Endothelial cell of umbilical vein (primary cell): Measurements from ENCODE around the gene FHOD1. TPM values are rescaled to one million over a fixed set of nuclear protein-coding genes. Genes with fewer than 3 reads are reported as not detected.

Experiments used
- BruUV-seq: library from RNA; stranded (reverse); fragments of 400-500 nt; replicated peaks from 2 replicates; lab custom pipeline; 2021; lab: Mats Ljungman, UMichigan
- CTCF ChIA-PET: fragments of 300-600, 350-600 bp; sonication (Branson Sonifier 250); formaldehyde crosslinking; loops from one replicate; lab custom pipeline; 2021; ENCODE audit warnings: antibody characterized with exemption, inconsistent platforms; lab: Charles Lee
- POLR2A ChIA-PET: fragments of 300-600, 350-600 bp; sonication (Branson Sonifier 250); formaldehyde crosslinking; loops from one replicate; lab custom pipeline; 2021; ENCODE audit warnings: antibody characterized with exemption, inconsistent platforms; lab: Charles Lee
- DNase-seq: peaks from one replicate; pipeline ENCODE4 v3.0.0-alpha.2; 2011; ENCODE audit warnings: low read depth, low spot score
- FAIRE-seq: peaks from 2 replicates; lab custom pipeline; 2011; peaks lifted over from hg19 to GRCh38; lab: Jason Lieb, UNC
- H2AFZ ChIP-seq: 2 replicates; pipeline ENCODE4 v1.6.0; 2012; ENCODE audit warnings: low read depth, low read length, control low read depth, inconsistent platforms
- H3K27ac ChIP-seq: 2 replicates; pipeline ENCODE4 v1.5.1; 2011; ENCODE audit warnings: low read depth, mild to moderate bottlenecking, control low read depth, low read length, moderate library complexity; ENCODE audit not compliant: insufficient read depth
- H3K27me3 ChIP-seq, 2 experiments: 2 replicates each; pipeline versions ENCODE4 v1.6.0 to v1.6.1; 2011; ENCODE audit warnings: low read length in 2 of 2, mixed read lengths in 1 of 2; ENCODE audit not compliant: control insufficient read depth in 2 of 2, insufficient read depth in 2 of 2
- H3K36me3 ChIP-seq, 2 experiments: 2 replicates in 1 of 2; 3 replicates in 1 of 2; pipeline ENCODE4 v1.5.1; 2011; ENCODE audit warnings: low read length in 2 of 2, mild to moderate bottlenecking in 1 of 2, moderate library complexity in 1 of 2; ENCODE audit not compliant: control insufficient read depth in 2 of 2, insufficient read depth in 2 of 2; ENCODE audit errors: extremely low read depth in 1 of 2
- H3K4me1 ChIP-seq: 3 replicates; pipeline ENCODE4 v1.5.1; 2011; ENCODE audit warnings: mild to moderate bottlenecking, low read length; ENCODE audit not compliant: control insufficient read depth, insufficient read depth; ENCODE audit errors: extremely low read depth
- H3K4me2 ChIP-seq: 2 replicates; pipeline ENCODE4 v1.6.1; 2011; ENCODE audit warnings: low read length, control low read depth, mixed read lengths; ENCODE audit not compliant: insufficient read depth
- H3K4me3 ChIP-seq, 3 experiments: fragments of 200-600 bp in 1 of 3; sonication (generic), shearing (Covaris generic) in 1 of 3; replicated peaks in 1 of 3; 2 replicates each; pipeline ENCODE4 v1.5.1; 2011 to 2016; ENCODE audit warnings: control low read depth in 3 of 3, low read length in 3 of 3, mild to moderate bottlenecking in 2 of 3, inconsistent platforms in 1 of 3, low read depth in 1 of 3, moderate library complexity in 1 of 3; ENCODE audit not compliant: insufficient read depth in 1 of 3
- H3K79me2 ChIP-seq: 2 replicates; pipeline ENCODE4 v1.6.0; 2012; ENCODE audit warnings: low read length, inconsistent platforms; ENCODE audit not compliant: control insufficient read depth, insufficient read depth
- H3K9ac ChIP-seq: replicated peaks from 2 replicates; pipeline ENCODE3; 2011; ENCODE audit warnings: low read length, control low read depth; ENCODE audit not compliant: insufficient read depth; ENCODE audit errors: extremely low read depth
- H3K9me1 ChIP-seq: replicated peaks from 3 replicates; pipeline ENCODE4 v1.6.0; 2011; ENCODE audit warnings: mild to moderate bottlenecking, low read length; ENCODE audit not compliant: control insufficient read depth, insufficient read depth; ENCODE audit errors: extremely low read depth
- H3K9me3 ChIP-seq: replicated peaks from 2 replicates; pipeline ENCODE4 v1.5.1; 2012; ENCODE audit warnings: low read length, inconsistent platforms; ENCODE audit not compliant: control insufficient read depth, insufficient read depth
- H4K20me1 ChIP-seq: replicated peaks from 2 replicates; pipeline ENCODE3; 2011; ENCODE audit warnings: mild to moderate bottlenecking, low read length; ENCODE audit not compliant: control insufficient read depth, insufficient read depth; ENCODE audit errors: extremely low read depth
- CTCF ChIP-seq, 2 donors: IDR thresholded peaks; 1 replicate in 1 of 2; 2 replicates in 1 of 2; pipeline ENCODE4 v1.5.1; 2011; ENCODE audit warnings: low read length in 2 of 2, mild to moderate bottlenecking in 2 of 2, moderate library complexity in 2 of 2, control low read depth in 1 of 2, inconsistent platforms in 1 of 2, low read depth in 1 of 2; ENCODE audit not compliant: insufficient read depth in 1 of 2; ENCODE audit errors: extremely low read depth in 1 of 2
- EZH2 ChIP-seq: IDR thresholded peaks from 2 replicates; pipeline ENCODE4 v1.6.1; 2012; ENCODE audit warnings: borderline replicate concordance, low read depth, mild to moderate bottlenecking, moderate library complexity, low read length, inconsistent platforms; ENCODE audit not compliant: severe bottlenecking
- FOS ChIP-seq: IDR thresholded peaks from 2 replicates; pipeline ENCODE4 v1.6.1; 2011; ENCODE audit warnings: mild to moderate bottlenecking, low read length, moderate library complexity, borderline replicate concordance; ENCODE audit not compliant: insufficient read depth
- GATA2 ChIP-seq: IDR thresholded peaks from 2 replicates; pipeline ENCODE4 v1.7.0; 2011; ENCODE audit warnings: low read depth, mild to moderate bottlenecking, moderate library complexity, mixed read lengths, low read length; ENCODE audit not compliant: insufficient read length, insufficient read depth
- JUN ChIP-seq: IDR thresholded peaks from 2 replicates; pipeline ENCODE4 v1.6.1; 2011; ENCODE audit warnings: borderline replicate concordance, low read depth; ENCODE audit not compliant: insufficient read length, insufficient read depth
- MAX ChIP-seq: IDR thresholded peaks from 2 replicates; pipeline ENCODE4 v1.6.1; 2011; ENCODE audit not compliant: insufficient read depth, insufficient read length
- MYC ChIP-seq: IDR thresholded peaks from one replicate; pipeline ENCODE4 v1.6.1; 2011; ENCODE audit warnings: mild to moderate bottlenecking, low read depth, low read length
- POLR2A ChIP-seq: IDR thresholded peaks from 2 replicates; pipeline ENCODE4 v1.6.1; 2012; ENCODE audit warnings: low read depth, mild to moderate bottlenecking, control low read depth, low read length
- POLR2AphosphoS5 ChIP-seq: IDR thresholded peaks from 2 replicates; pipeline ENCODE4 v1.6.1; 2012; ENCODE audit warnings: low read depth, mild to moderate bottlenecking, control low read depth, low read length, moderate library complexity; ENCODE audit not compliant: insufficient read depth
- dilution Hi-C: fragments of 300-500 bp; cut with MboI; formaldehyde crosslinking; loops from one replicate; pipeline ENCODE4 v1.15.0; 2019; ENCODE audit warnings: low sequenced_read_pairs; ENCODE audit not compliant: extremely low pct_ligation_motif_present
- intact Hi-C: fragments of 100-400 bp; cut with micrococcal nuclease; formaldehyde crosslinking; loops from one replicate; pipeline ENCODE4 v1.10.0; 2022
- polyA plus RNA-seq, 4 experiments: library from polyadenylated mRNA; depleted of rRNA in 3 of 4; stranded (reverse) in 3 of 4; unstranded in 1 of 4; fragments of >200 nt; gene quantifications; 2 replicates each; pipeline versions ENCODE4 v1.2.1 to v1.2.3, GENCODE V29; 2011 to 2012; ENCODE audit warnings: missing spikeins in 1 of 4
- total RNA-seq: library from RNA; stranded (reverse); gene quantifications from 2 replicates; pipeline ENCODE4 v1.2.3, GENCODE V29; 2021

Gene FHOD1
- total and polyA plus RNA-seq, 2 donors (not counting 3 experiments of a cell fraction or from before 2014, with no cell fraction given) = 63.6 to 124 TPM

- ChIA-PET CTCF (interaction anchor here (1.0 to 2.6 kb wide), 6 partner anchors 14 to 164 kb away, joined by 3 to 10 read pairs (median 4); no protein-coding TSS in a partner anchor), POLR2A (no interaction called here)
- FAIRE-seq (no peak), DNase-seq (no peak)
- Histone ChIP-seq H3K4me1 (peaks cover 16% of the 10 kb centered on the region), H3K4me3 (no peak overlapping the region), H3K36me3 (no peaks in the 10 kb centered on the region), H2AFZ (no peak overlapping the region), H3K79me2 (no peaks in the 10 kb centered on the region), H3K9ac (no peak overlapping the region), H3K27ac (no peak overlapping the region), H3K27me3 (no peaks in the 10 kb centered on the region), H3K9me3 (no peaks in the 10 kb centered on the region), H3K9me1 (no peaks in the 10 kb centered on the region), H4K20me1 (no peaks in the 10 kb centered on the region), H3K4me2 (no peak overlapping the region)
- intact Hi-C loops = no loop called here
- TF ChIP-seq CTCF (IDR thresholded peaks at IDR 0.05; ENCODE audit: extremely low read depth in 1 of 2, insufficient read depth in 1 of 2, low read depth in 1 of 2, low read length in 2 of 2) (peak in 1 of 2 donors; percentile 27), POLR2AphosphoS5 (no peak)
- dilution Hi-C loops = no loop called here
- BruUV-seq = no TSS peak
These were observed 17.0 kb upstream of the FHOD1 start for GRCh38 chr16:67264277-67264676.

- no TSS peak for BruUV-seq
- Histone ChIP-seq H3K9me3 (no peaks in the 10 kb centered on the region), H2AFZ (no peak overlapping the region), H3K27me3 (no peaks in the 10 kb centered on the region), H4K20me1 (no peaks in the 10 kb centered on the region), H3K4me3 (no peak overlapping the region), H3K27ac (no peak overlapping the region), H3K4me1 (peaks cover 8% of the 10 kb centered on the region), H3K79me2 (no peaks in the 10 kb centered on the region), H3K9me1 (no peaks in the 10 kb centered on the region), H3K4me2 (no peak overlapping the region), H3K9ac (no peak overlapping the region), H3K36me3 (no peaks in the 10 kb centered on the region)
- POLR2A ChIA-PET = no interaction called here
- TF ChIP-seq CTCF (IDR thresholded peaks at IDR 0.05; ENCODE audit: extremely low read depth in 1 of 2, insufficient read depth in 1 of 2, low read depth in 1 of 2, low read length in 2 of 2) (no peak), EZH2 (no peak), POLR2AphosphoS5 (no peak), POLR2A (no peak), JUN (no peak), FOS (no peak), GATA2 (no peak), MYC (no peak), MAX (no peak)
- intact Hi-C loops = no loop called here
- DNase-seq (no peak), FAIRE-seq (no peak)
- CTCF ChIA-PET = interaction anchor here (0.9 to 1.3 kb wide), 2 partner anchors 19 to 136 kb away, joined by 4 read pairs; no protein-coding TSS in a partner anchor
- dilution Hi-C loops = no loop called here
These were observed 15.9 kb upstream of the FHOD1 start for GRCh38 chr16:67263201-67263600.
